Endodermal cell (in vitro differentiated cells): ENCODE results near the gene KRTAP6-2. TPM values are rescaled to one million over a fixed set of nuclear protein-coding genes. Genes with fewer than 3 reads are reported as not detected.

Experiments
- DNase-seq: peaks from one replicate; pipeline ENCODE4 v3.0.0-alpha.2; 2017
- H3K27ac ChIP-seq: 2 replicates; pipeline ENCODE4 v1.5.1; 2013; ENCODE audit warnings: mild to moderate bottlenecking, low read depth, low read length, moderate library complexity
- H3K27me3 ChIP-seq: 2 replicates; pipeline ENCODE4 v1.6.1; 2013; ENCODE audit warnings: mild to moderate bottlenecking, low read length, moderate library complexity; ENCODE audit not compliant: insufficient read depth, control insufficient read depth, poor library complexity, severe bottlenecking
- H3K36me3 ChIP-seq: 2 replicates; pipeline ENCODE4 v1.7.0; 2013; ENCODE audit warnings: mild to moderate bottlenecking, low read length, moderate library complexity; ENCODE audit not compliant: control insufficient read depth, insufficient read depth
- H3K4me1 ChIP-seq: one replicate; pipeline ENCODE4 v1.7.0; 2013; ENCODE audit warnings: low read length; ENCODE audit not compliant: control insufficient read depth, insufficient read depth
- H3K4me3 ChIP-seq: 2 replicates; pipeline ENCODE4 v1.5.1; 2013; ENCODE audit warnings: mild to moderate bottlenecking, low read length, moderate library complexity
- H3K9ac ChIP-seq: 2 replicates; pipeline ENCODE4 v1.6.1; 2013; ENCODE audit warnings: mild to moderate bottlenecking, low read length, moderate library complexity; ENCODE audit not compliant: poor library complexity, severe bottlenecking; ENCODE audit errors: extremely low read depth
- H3K9me3 ChIP-seq: 2 replicates; pipeline ENCODE4 v1.6.1; 2013; ENCODE audit warnings: mild to moderate bottlenecking, low read length, moderate library complexity; ENCODE audit not compliant: control insufficient read depth
- H3K27ac Mint-ChIP-seq: 2 replicates; pipeline ENCODE4 v1.8.0; 2020; ENCODE audit warnings: mixed read lengths
- H3K27me3 Mint-ChIP-seq: 2 replicates; pipeline ENCODE4 v1.8.0; 2021; ENCODE audit warnings: mild to moderate bottlenecking, mixed read lengths; ENCODE audit not compliant: insufficient read depth
- H3K36me3 Mint-ChIP-seq: 2 replicates; pipeline ENCODE4 v1.8.0; 2020; ENCODE audit warnings: low read depth, mixed read lengths
- H3K4me1 Mint-ChIP-seq: 2 replicates; pipeline ENCODE4 v1.8.0; 2020; ENCODE audit warnings: mixed read lengths
- H3K4me3 Mint-ChIP-seq: 2 replicates; pipeline ENCODE4 v1.8.0; 2020; ENCODE audit warnings: mild to moderate bottlenecking, moderate library complexity, mixed read lengths
- H3K9me3 Mint-ChIP-seq: 2 replicates; pipeline ENCODE4 v1.8.0; 2020; ENCODE audit warnings: mild to moderate bottlenecking, mixed read lengths
- WGBS, 2 experiments: methylation state at CpG; one replicate each; pipeline versions ENCODE4 v1.1.5 to v1.1.7; 2013; ENCODE audit warnings: missing lambda C conversion rate in 2 of 2, mixed read lengths in 1 of 2; ENCODE audit not compliant: insufficient coverage in 1 of 2, insufficient read length in 1 of 2; 5-methylcytosine and 5-hydroxymethylcytosine counted together
- total RNA-seq, 2 donors: library from RNA; stranded (reverse); fragmentation: NEBNext Ultra II Directional in 1 of 2; extraction: Animal tissue kit (Norgen Biotek cat#: 25700) in 1 of 2; gene quantifications; 2 replicates in 1 of 2; 3 replicates in 1 of 2; pipeline ENCODE4 v1.2.1, GENCODE V29; 2021
- TF ChIP-seq, protein P1 (sequence below): fragments of 200-600 bp; sonication (generic); conservative IDR thresholded peaks from 2 replicates; pipeline ENCODE4 v1.5.0; 2021; ENCODE audit warnings: antibody characterized with exemption, mild to moderate bottlenecking

The KRTAP6-2 gene
- total RNA-seq, 2 donors from 2014 or later = not detected

DNA sequence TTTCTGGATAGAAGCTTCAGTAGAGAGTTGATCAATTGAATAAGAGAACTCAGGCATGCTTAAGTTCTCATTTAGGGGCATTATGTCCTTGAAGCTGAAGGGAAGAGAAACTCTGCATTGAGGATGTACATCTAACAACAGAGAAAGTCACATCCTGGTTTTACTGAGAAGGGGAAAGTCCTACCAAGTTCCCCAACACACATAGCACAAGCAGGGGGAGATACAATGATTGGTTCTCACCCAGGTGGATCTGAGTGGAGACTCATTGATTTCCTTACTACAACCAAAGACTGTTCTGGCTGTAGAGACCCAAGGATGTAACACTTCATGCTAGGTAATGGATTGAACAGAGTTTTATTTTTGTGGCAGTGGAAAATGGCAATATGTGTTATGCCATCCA is 16.5 kb upstream of the KRTAP6-2 start:
- no peaks in the 10 kb centered on the region for H3K4me1 Mint-ChIP-seq

DNA sequence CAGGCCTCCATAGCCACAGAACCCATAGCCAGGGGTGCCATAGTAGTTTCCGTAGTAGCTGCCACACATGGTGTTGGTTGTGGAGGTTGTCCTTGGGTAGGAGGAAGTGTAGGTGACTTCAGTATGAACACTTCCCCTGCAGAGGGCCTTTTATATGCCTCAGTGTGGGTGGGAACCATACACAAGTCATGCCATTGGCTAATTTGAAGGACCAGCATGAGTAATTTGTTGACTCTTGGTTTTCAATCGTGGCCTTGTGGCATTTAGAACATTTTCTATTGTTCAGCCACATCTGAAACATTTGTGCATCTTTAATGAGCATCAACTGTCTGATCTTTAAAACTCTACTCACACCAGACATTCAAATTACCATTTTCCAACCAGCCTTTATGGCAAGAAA is 15.1 kb upstream of the KRTAP6-2 start, which contains the start of gene KRTAP6-1:
Gene KRTAP6-1 (minus strand): TSS at position 95 of the 400 bp plus-strand sequence. CDS start 26 bp downstream, at position 69.
- H3K4me3 ChIP-seq = no peak within 1 kb of the TSS
- no peak within 1 kb of the TSS for H3K9ac ChIP-seq

More for the DNA sequence above, 16.5 kb upstream of the KRTAP6-2 start:
- no peaks in the 10 kb centered on the region for H3K9me3 ChIP-seq
- H3K9me3 Mint-ChIP-seq = peaks cover 37% of the 10 kb centered on the region
- no peak overlapping the region for H3K27ac Mint-ChIP-seq
- no peak for DNase-seq
- H3K4me3 Mint-ChIP-seq = no peak overlapping the region
- no peaks in the 10 kb centered on the region for H3K27me3 Mint-ChIP-seq
- no peaks in the 10 kb centered on the region for H3K36me3 Mint-ChIP-seq
- H3K9ac ChIP-seq = no peak overlapping the region
- H3K27ac ChIP-seq = no peak overlapping the region
- no peaks in the 10 kb centered on the region for H3K27me3 ChIP-seq
- TF ChIP-seq, protein P1, sequence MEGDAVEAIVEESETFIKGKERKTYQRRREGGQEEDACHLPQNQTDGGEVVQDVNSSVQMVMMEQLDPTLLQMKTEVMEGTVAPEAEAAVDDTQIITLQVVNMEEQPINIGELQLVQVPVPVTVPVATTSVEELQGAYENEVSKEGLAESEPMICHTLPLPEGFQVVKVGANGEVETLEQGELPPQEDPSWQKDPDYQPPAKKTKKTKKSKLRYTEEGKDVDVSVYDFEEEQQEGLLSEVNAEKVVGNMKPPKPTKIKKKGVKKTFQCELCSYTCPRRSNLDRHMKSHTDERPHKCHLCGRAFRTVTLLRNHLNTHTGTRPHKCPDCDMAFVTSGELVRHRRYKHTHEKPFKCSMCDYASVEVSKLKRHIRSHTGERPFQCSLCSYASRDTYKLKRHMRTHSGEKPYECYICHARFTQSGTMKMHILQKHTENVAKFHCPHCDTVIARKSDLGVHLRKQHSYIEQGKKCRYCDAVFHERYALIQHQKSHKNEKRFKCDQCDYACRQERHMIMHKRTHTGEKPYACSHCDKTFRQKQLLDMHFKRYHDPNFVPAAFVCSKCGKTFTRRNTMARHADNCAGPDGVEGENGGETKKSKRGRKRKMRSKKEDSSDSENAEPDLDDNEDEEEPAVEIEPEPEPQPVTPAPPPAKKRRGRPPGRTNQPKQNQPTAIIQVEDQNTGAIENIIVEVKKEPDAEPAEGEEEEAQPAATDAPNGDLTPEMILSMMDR = no peak
- H3K4me1 ChIP-seq = no peaks in the 10 kb centered on the region
- H3K36me3 ChIP-seq = no peaks in the 10 kb centered on the region
- H3K4me3 ChIP-seq = no peak overlapping the region

DNA sequence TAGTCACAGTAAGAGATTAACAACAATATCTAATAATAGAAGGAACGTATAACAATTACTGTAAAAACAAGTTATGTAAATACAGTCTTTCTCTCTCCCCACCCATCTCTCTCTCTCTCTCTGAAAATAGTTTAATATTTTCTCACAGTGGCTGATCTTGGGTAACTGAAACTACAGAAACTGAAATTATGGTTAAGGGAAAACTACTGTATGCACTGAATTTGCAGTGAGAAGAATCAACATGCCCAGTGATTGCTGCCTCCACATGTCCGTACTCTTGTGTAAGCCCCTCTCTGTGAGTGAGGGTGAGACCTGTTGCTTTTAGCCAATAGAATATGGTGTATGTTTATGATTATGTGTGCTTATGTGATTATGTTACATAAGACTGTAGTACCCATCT is 13.4 kb upstream of the KRTAP6-2 start:
- Histone ChIP-seq H3K4me1 (no peaks in the 10 kb centered on the region), H3K36me3 (no peaks in the 10 kb centered on the region), H3K4me3 (no peak overlapping the region), H3K9me3 (no peaks in the 10 kb centered on the region), H3K9ac (no peak overlapping the region), H3K27me3 (no peaks in the 10 kb centered on the region), H3K27ac (no peak overlapping the region)
- H3K36me3 Mint-ChIP-seq = no peaks in the 10 kb centered on the region
- no peak overlapping the region for H3K27ac Mint-ChIP-seq
- no peaks in the 10 kb centered on the region for H3K4me1 Mint-ChIP-seq
- 89 to 95% methylated on average over 1 of the region's 2 CpGs for WGBS, 2 experiments
- H3K9me3 Mint-ChIP-seq = peaks cover 44% of the 10 kb centered on the region
- TF ChIP-seq, protein P1 = no peak
- no peak for DNase-seq
- H3K4me3 Mint-ChIP-seq = no peak overlapping the region
- no peaks in the 10 kb centered on the region for H3K27me3 Mint-ChIP-seq

More for the DNA sequence above, 15.1 kb upstream of the KRTAP6-2 start, which contains the start of gene KRTAP6-1:
- Histone ChIP-seq H3K9me3 (no peaks in the 10 kb centered on the region), H3K36me3 (no peaks in the 10 kb centered on the region), H3K27ac (no peak within 1 kb of the TSS), H3K27me3 (no peaks in the 10 kb centered on the region), H3K4me1 (no peaks in the 10 kb centered on the region)
- Mint-ChIP-seq H3K4me3 (no peak within 1 kb of the TSS), H3K36me3 (no peaks in the 10 kb centered on the region), H3K9me3 (peaks cover 36% of the 10 kb centered on the region), H3K27me3 (no peaks in the 10 kb centered on the region), H3K4me1 (no peaks in the 10 kb centered on the region), H3K27ac (no peak within 1 kb of the TSS)
- TF ChIP-seq, protein P1 = no peak
- DNase-seq = no peak
- 82 to 87% methylated on average over 1 to 2 of the region's 2 CpGs for WGBS, 2 experiments
